ENCODE data around the gene CNTN6. TPM values are rescaled to one million over a fixed set of nuclear protein-coding genes. Genes with fewer than 3 reads are reported as not detected.

CNTN6 gene
- total RNA-seq, 1 donor from 2014 or later, result 2.7 TPM

DNA sequence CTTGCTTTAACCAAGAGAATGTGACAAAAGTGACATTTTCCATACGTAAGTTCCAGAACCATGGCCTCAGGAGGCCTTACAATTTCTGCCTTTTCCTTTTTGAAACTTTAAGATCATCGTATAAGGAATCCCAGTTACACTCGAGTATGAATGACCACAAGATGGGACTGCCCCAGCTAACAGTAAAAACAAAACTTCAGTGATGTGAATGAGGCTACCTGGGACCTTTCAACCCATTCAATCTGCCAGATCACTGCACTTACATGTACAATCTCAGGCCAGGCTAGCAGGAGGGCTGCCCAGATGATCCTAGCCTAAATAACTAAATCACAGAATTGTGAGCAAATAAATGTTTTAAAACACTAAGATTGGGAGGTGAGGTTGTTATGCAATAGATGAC, 328.8 kb downstream of the CNTN6 start:
- no peak for DNase-seq (ENCODE audit: low spot score)

DNA sequence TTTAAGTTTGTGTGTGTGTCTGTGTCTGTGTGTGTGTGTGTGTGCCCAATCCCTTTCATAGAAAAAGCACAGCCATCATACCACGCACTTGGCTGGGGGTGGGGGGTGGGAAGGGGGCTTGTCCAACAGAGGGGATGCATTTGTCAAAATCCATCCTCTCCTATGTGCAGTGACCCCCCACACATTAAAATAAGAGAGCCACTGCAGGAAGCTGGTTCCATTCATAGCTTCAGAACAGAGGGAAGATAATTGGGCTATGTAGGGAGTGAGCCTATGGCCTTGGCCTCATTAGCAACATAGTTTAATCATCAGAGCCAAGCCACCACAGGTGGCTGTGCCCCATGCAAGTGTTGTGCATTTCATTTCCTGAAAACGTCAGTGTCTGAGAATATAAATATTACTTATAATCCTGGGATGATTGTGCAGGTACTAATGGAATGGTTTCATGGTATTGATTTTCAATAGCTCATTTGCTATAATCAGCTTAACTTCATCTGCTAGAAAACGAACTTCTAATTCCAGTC, 330.8 kb downstream of the CNTN6 start:
- DNase-seq (ENCODE audit: low spot score), result no peak

DNA sequence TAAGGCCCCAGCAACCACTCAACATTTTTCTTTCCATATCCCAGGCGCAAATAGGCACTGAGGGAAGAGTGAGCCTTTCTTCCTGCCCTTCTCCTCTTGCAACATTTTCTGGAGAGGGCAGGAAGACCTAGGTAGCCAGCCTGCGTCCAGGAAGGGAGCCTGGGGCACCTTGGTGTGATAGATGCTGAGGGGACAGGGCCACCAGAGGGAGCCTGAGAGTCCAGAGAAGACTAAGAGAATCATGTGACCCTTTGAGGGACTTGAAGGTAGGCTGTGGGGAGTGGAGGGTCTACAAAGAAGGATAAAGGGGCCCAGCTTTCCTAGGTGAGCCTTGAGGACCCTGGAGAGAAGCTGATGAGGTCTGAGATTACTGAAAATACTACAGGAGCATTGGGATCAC, 346.6 kb downstream of the CNTN6 start:
- no peak for DNase-seq (ENCODE audit: low spot score)

DNA sequence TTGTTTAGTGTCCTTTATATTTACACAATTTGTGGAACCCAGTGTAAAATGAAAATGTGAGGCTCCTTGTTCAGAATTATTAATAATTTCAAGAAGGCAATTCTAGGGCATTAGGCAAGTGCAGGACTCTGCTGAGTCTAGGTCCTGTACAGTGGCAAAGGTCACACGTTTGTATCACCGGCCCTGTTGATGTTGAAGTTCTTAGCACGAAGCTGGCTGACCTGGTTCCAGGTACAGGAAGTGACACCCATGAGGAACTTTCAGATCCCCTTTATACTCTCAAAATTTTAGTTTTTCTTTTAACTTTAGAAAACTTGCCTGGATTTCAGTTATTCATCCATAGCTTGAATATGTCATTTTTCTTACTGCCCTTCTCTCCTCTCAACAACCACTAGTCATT, 349.4 kb downstream of the CNTN6 start:
- DNase-seq (ENCODE audit: low spot score), result no peak

DNA sequence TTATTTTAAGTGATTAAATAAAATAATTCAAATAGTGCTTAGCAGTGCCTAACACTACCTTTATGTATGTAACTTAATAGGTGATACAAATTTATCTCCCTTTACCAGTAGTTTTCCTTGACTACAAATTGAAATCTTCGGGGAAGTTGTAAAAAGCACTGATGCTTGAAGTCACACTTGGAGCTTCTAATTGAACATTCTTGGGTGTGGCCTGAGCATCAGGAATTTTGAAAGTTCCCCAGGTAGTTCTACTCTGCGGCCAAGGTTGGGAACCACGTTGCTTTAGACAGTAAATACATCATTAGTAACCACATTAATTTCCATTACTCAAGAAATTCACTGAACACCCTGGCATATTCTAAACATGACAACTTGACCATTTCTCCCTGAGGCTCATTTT, 351.4 kb downstream of the CNTN6 start:
- DNase-seq (ENCODE audit: low spot score), result no peak

DNA sequence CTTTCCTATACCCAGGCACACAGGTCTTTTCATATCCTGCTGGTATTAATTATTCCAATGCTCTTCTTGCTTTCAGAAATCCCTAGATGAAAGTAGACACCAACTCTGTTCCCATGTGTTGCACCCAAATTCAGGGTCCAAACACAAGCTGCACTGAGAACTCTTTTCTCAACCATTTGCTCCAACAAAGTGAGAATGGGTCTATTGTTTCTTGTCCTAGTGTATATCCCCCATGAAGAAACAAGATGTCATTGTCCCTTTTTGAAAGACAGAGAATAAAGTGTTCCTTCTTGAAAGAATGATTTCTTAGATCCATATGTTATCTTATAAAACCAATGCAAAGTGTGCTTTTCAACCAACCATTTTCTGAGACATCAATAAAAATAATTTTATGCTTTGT, 353.7 kb downstream of the CNTN6 start:
- DNase-seq (ENCODE audit: low spot score), result no peak

DNA sequence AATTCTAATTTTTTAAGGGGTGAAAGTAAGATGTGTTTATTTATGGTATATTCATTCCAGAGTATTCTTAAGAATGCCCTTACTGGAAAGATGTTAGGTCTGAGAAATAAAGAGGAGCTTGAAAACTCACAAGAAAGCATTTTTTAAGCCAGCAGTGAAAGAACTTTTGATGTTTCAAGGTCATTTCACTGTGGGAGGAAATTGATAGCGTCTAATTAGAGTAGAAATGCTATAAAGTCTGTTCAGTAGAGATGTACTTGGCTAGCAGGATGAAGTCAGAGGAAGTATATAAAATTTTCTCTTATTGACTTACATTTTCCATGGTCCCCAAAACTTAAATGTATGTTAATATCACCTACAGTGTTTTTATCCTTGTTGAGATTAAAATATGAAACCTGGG, 354.6 kb downstream of the CNTN6 start:
- no peak for DNase-seq (ENCODE audit: low spot score)

DNA sequence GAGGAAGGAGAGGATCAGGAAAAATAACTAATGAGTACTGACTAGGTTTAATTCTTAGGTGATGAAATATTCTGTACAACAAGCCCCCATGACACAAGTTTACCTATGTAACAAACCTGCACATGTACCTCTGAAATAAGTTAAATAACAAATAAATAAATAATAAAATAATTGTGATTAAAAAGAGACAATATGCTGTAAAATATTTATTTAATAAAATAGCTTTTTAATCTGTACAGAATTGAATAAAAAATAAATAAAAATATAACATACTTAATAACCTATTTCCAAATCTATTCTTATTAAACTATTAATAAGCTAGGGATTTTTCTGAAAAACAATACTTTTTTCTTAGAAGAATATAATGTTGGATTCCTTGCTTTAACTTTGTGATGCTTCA, 355.6 kb downstream of the CNTN6 start:
- DNase-seq (ENCODE audit: low spot score), result no peak

Data from ureter (tissue), 1 donor.